HK-2 (cell line): Measurements from ENCODE around the gene HYLS1.
"Not testable (repeated sequence)": the region's sequence is repeated elsewhere in the genome, so short reads cannot be mapped to it uniquely, and the experiment has no call there.

Source experiments
- DNase-seq: peaks from one replicate; pipeline ENCODE4 v3.0.0-alpha.2; 2018; ENCODE audit not compliant: unreplicated experiment

The HYLS1 gene

GRCh38 chr11:125902927-125903710 lies 15.7 kb downstream of the HYLS1 start, which contains the start of gene PUS3:
TSS of gene PUS3 (minus strand) at chr11:125903206. CDS start at chr11:125896284, 6,922 bp downstream.
- DNase-seq, result peak; percentile 76

- no peak for DNase-seq
Observed at GRCh38 chr11:125903711-125904659, 16.5 kb downstream of the HYLS1 start, which contains the start of gene DDX25. TSS of gene DDX25 (plus strand) at chr11:125904508. CDS start at chr11:125904518, 10 bp downstream.

- DNase-seq, result no peak
Observed at GRCh38 chr11:125904678-125905077, 17.2 kb downstream of the HYLS1 start.

- no peak for DNase-seq
Observed at GRCh38 chr11:125910226-125910849, 22.9 kb downstream of the HYLS1 start.

GRCh38 chr11:125914601-125915000 lies 27.1 kb downstream of the HYLS1 start:
- not testable (repeated sequence) for DNase-seq

- no peak for DNase-seq
Observed at GRCh38 chr11:125916683-125917347, 29.3 kb downstream of the HYLS1 start.

GRCh38 chr11:125918140-125918840 lies 30.8 kb downstream of the HYLS1 start:
- DNase-seq, result no peak

- DNase-seq, result no peak
Observed at GRCh38 chr11:125921042-125921441, 33.6 kb downstream of the HYLS1 start.

GRCh38 chr11:125922156-125922555 lies 34.7 kb downstream of the HYLS1 start:
- DNase-seq, result no peak

- peak; percentile 28 for DNase-seq
Observed at GRCh38 chr11:125923012-125923579, 35.6 kb downstream of the HYLS1 start.

- no peak for DNase-seq
Observed at GRCh38 chr11:125923633-125924032, 36.2 kb downstream of the HYLS1 start.

GRCh38 chr11:125924384-125925007 lies 37.0 kb downstream of the HYLS1 start:
- DNase-seq, result no peak

GRCh38 chr11:125925247-125925740 lies 37.8 kb downstream of the HYLS1 start:
- no peak for DNase-seq

GRCh38 chr11:125925804-125926203 lies 38.3 kb downstream of the HYLS1 start:
- no peak for DNase-seq

GRCh38 chr11:125926682-125927081 lies 39.2 kb downstream of the HYLS1 start:
- no peak for DNase-seq

- no peak for DNase-seq
Observed at GRCh38 chr11:125929445-125930075, 42.1 kb downstream of the HYLS1 start.

- no peak for DNase-seq
Observed at GRCh38 chr11:125930076-125930450, 42.6 kb downstream of the HYLS1 start.

- no peak for DNase-seq
Observed at GRCh38 chr11:125931116-125931515, 43.6 kb downstream of the HYLS1 start.

- no peak for DNase-seq
Observed at GRCh38 chr11:125931668-125932067, 44.2 kb downstream of the HYLS1 start.
